Effector memory CD8-positive, alpha-beta T cell (primary cell): Measurements from ENCODE around the gene NOTCH1.

Experiments
- ATAC-seq: fragments of 150-1000 bp; cut with Tn5 transposase; replicated peaks from 2 replicates; pipeline ENCODE4 v1.10.0; 2021; ENCODE audit warnings: mild to moderate bottlenecking, moderate library complexity
- DNase-seq, 3 experiments: peaks; one replicate each; pipeline ENCODE4 v3.0.0; 2021
- H3K27ac Mint-ChIP-seq, 2 donors: one replicate each; pipeline ENCODE4 v1.8.0; 2022; ENCODE audit warnings: mild to moderate bottlenecking in 2 of 2, mixed read lengths in 2 of 2, moderate library complexity in 2 of 2
- H3K27me3 Mint-ChIP-seq, 2 donors: one replicate each; pipeline ENCODE4 v1.8.0; 2022; ENCODE audit warnings: mixed read lengths in 2 of 2
- H3K36me3 Mint-ChIP-seq: one replicate; pipeline ENCODE4 v1.8.0; 2022; ENCODE audit warnings: mild to moderate bottlenecking, moderate library complexity, mixed read lengths; ENCODE audit not compliant: insufficient read depth
- H3K4me1 Mint-ChIP-seq, 2 donors: one replicate each; pipeline ENCODE4 v1.8.0; 2022; ENCODE audit warnings: low read depth in 2 of 2, mixed read lengths in 2 of 2
- H3K4me3 Mint-ChIP-seq, 2 donors: one replicate each; pipeline ENCODE4 v1.8.0; 2022; ENCODE audit warnings: mild to moderate bottlenecking in 2 of 2, mixed read lengths in 2 of 2, moderate library complexity in 2 of 2
- H3K9me3 Mint-ChIP-seq, 2 donors: one replicate each; pipeline ENCODE4 v1.8.0; 2022; ENCODE audit warnings: mixed read lengths in 2 of 2

NOTCH1 gene

DNA sequence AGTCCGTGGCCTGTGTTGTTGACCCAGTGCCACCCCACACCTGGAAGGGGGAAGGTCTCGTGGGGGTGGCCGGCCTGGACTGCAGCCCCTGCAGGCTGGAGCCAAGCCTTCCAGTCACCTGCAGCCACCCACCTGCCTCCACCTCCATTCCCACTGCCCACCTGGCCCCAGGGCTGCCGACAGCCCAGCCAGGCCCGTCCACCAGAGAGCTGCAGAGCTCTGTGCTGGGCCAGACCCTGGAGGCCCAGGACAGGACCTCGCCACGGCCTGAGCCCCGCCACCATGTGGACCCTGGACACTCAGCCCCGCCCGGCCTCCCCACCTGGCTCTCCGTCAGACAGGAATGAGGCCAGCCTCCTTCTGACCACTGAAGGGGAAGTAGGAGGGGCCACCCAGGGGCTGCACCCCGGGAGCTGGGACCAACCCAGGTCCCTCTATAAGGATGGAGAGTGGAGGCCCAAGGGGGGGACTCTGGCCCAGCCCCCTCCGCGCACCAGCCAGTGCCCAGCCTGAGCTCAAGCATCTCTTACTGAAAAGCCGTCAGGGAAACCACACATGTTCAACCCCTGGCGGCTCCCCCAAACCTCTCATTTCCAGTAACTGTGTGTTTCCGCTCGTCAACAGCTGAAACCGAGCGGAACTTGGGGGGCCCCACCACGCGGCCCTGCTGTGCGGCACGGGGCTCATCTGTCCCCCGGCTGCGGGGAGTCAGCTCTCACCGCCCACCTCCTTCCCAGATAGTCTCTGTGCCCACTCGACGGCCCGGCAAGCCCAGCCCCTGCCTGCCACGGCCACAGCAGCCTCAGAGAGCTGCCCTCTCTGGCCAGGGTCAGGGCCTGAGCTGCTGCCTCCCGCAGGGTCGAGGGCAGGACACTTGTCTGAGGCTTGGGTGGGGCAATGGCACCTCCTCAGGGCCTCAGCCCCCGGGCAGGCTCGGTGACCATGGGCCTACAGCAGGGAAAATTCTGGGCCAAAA, 12.8 kb downstream of the NOTCH1 start:
- Mint-ChIP-seq H3K4me1 (peaks cover 34% of the 10 kb centered on the region in 2 donors), H3K36me3 (peaks cover 21% of the 10 kb centered on the region), H3K27me3 (no peaks in the 10 kb centered on the region), H3K4me3 (peak overlapping the region; percentile 73 to 77), H3K27ac (peak overlapping the region; percentile 85 to 88), H3K9me3 (no peaks in the 10 kb centered on the region)
- ATAC-seq (peak; percentile 85), DNase-seq (peak; percentile 48 to 61 (median 58))

DNA sequence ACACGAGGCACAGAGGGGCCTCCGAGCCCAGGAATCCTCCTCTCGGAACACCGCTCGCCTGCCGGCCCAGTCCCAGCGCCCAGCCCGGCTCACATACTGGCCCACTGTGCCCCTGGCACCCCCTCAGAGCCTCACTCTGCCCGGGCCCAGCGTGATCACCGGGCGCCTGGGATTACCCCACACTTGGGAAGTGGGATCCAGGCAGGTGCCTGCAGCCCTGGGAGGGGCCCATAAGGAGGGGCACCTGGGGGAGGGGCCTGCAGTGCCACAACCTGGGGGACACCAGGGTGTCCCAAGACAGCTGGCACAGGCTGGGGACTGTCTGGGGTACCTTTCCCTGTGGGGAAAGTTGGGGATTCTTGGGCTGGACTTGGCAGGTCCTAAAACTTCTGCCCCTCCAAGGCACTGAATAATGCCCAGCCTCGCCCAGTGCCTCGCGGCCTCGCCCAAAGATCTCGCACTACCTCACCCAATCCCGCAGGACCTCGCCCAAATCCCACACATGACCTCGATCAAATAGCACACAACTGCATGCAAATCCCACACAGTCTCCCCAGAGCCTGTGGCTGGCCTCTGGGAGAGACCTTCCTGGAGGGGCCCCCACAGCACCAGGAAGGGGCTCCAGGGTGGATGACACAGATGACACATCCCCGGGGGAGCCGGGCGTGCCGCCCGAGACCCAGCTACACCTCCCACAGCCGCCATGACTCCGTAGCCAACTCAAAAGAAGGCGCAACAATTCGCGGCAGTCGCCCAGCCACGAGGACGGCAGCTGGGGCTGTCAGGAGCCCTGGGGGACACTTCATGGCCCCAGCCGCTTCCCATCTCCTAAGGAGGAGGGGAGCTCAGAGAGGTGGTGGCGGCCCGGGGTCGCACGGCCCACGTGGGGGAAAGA, 13.7 kb downstream of the NOTCH1 start:
- no peak for DNase-seq
- peaks cover 33% of the 10 kb centered on the region in 2 donors for H3K4me1 Mint-ChIP-seq
- H3K27me3 Mint-ChIP-seq: no peaks in the 10 kb centered on the region
- H3K9me3 Mint-ChIP-seq: no peaks in the 10 kb centered on the region
- H3K36me3 Mint-ChIP-seq: peaks cover 24% of the 10 kb centered on the region
- no peak for ATAC-seq
- H3K27ac Mint-ChIP-seq: peak overlapping the region; percentile 85 to 88
- peak overlapping the region; percentile 73 to 77 for H3K4me3 Mint-ChIP-seq

DNA sequence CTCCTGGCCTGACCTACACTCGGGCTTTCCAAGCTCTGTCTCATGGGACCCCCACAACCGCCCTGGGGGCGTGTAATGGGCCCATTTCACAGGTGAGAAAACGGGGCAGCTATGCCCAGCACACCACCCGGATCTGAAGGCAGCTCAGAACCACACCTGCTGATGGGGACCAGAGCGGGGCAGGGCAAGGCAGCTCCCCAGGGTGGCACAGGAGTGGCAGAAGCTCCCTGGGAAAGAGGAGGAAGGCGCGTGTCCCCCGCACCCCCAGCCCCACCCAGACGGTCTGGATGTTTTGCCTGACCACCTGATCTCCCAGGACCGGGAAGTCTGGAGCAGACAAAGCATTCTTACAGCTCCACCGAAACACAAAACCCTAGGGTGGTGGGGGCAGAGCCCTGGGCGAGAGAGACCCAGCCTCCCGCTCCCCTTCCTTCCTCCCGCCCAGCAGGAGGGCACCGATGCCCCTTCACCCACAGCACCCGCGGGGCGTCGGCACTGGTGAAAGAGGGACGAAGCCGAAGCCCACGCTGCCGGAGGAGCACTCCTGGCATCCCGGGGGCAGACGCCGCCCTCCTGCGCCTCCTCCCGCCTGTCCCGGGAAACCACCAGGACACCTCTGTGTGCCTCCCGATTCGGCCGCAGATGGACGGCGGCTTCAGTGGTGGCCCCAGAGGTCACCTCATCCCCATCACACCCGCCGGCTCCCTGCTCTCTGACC, 14.5 kb downstream of the NOTCH1 start:
- Mint-ChIP-seq H3K27me3 (no peaks in the 10 kb centered on the region), H3K4me1 (peaks cover 31% of the 10 kb centered on the region in 2 donors), H3K27ac (peak overlapping the region; percentile 72 to 79), H3K4me3 (peak overlapping the region in 1 of 2 donors; percentile 19), H3K36me3 (peaks cover 24% of the 10 kb centered on the region), H3K9me3 (no peaks in the 10 kb centered on the region)
- ATAC-seq: no peak
- no peak for DNase-seq

DNA sequence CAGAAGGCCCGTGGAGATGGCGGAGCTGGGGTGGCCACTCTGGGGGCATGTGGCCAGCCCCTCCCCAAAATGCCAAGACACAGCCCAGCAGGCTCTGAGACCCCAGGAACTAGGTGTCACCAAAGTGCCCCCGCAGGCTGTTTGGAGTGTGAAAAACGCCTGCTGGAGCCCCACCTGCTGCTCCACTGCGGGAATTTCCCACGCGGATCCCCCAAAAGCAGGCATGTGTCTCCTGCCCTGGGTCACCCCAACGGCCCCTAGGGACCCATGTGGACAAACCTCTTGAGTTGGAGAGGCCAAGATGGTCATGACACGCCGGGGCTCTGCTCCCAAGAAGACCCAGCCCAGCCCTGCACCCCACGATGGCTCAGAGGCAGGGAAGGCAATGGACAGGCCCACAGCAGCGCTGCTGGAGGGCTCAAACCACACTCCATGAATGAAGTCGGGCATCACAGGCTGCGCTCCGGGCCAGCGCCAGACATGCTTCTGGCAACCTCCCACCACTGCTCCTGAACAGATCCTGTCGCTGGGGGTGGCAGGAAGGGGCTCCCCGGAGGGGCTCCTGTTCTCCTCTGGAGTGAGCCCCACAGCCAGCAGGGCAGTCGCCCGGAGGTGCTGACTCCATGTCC, 15.3 kb downstream of the NOTCH1 start:
- Mint-ChIP-seq H3K27ac (peak overlapping the region; percentile 72 to 79), H3K9me3 (no peaks in the 10 kb centered on the region), H3K4me1 (peaks cover 31% of the 10 kb centered on the region in 2 donors), H3K27me3 (no peaks in the 10 kb centered on the region), H3K4me3 (no peak overlapping the region), H3K36me3 (peaks cover 31% of the 10 kb centered on the region)
- no peak for ATAC-seq
- DNase-seq: no peak

DNA sequence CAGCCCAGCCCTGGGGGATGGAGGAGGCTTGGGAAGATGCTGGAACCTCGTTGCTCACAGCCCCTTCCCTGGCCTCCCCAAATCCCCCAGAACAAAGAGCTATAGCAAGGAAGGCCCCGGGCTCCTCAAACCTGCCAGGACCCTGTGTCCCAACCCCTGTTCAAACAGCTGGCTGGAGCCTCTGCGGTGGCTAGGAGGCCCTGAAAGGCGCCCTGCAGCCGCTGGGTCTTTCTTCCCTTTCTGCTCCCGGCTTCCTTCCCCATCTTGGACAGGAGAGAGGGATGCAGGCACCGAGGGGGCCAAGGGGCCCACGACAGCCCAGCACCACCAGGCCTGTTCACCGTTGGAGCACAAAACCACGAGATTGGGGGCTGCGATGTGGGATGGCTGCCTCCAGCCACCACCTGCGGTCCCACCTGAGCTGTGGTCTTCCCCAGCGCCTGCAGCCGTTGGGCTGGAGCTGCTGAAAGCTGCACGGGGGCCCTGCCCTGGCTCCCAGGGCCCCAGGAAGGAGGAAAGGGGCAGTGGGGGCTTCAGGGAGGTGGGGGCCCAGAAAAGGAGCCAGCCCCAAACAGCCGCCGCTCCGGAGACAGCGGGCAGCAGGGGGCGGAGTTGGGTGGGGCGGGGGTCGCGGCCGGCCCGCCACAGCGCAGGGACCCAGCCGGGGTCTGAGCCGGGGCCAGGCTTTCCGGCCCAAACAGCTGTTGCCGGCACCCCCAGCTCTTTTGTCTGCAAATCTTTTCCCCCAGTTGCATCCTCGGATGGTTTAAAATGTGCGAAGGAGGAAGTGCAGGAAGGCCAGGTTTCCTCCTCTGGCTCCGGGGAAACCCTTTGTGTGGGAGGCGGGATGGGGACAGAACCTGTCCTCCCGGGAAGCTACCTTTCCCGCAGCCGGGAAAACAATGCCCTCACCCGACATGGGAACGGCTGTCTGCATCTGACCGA, 16.1 kb downstream of the NOTCH1 start:
- Mint-ChIP-seq H3K4me3 (no peak overlapping the region), H3K27ac (peak overlapping the region in 1 of 2 donors; percentile 54), H3K4me1 (peaks cover 31% of the 10 kb centered on the region in 2 donors), H3K27me3 (no peaks in the 10 kb centered on the region), H3K9me3 (no peaks in the 10 kb centered on the region), H3K36me3 (peaks cover 32% of the 10 kb centered on the region)
- ATAC-seq (no peak), DNase-seq (no peak)

DNA sequence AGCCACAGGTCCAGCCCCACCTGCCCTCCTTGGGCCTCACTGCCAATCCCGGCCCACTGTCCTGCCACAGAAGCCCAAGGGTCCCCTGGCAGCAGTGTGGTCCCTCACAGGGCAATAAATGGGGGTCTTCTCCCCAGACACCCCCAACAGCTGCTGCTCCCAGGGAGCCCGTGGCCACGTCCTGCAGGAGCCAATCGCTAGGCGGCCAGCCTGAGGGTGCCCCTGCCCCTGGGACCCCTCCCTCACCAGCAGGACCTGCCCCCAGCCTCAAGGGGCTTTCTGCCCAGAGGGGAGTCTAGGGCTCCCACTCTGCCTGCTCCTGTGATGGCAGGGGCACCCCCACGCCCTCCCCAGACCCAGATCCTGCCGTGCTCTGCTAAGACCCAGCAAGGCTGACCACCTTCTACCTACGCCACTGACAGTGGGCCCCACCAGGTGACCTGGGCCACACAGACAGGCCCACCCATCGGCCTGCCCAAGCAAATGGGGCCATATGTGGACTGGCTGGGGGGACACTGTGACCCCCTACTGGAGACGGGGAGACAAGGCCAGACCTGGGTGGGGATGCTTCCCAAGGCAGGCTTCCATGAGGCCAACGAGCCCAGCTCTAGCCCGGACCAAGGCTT, 17.0 kb downstream of the NOTCH1 start:
- peak overlapping the region; percentile 38 to 77 for H3K27ac Mint-ChIP-seq
- H3K27me3 Mint-ChIP-seq: no peaks in the 10 kb centered on the region
- H3K36me3 Mint-ChIP-seq: peaks cover 32% of the 10 kb centered on the region
- H3K9me3 Mint-ChIP-seq: no peaks in the 10 kb centered on the region
- peaks cover 24% of the 10 kb centered on the region in 2 donors for H3K4me1 Mint-ChIP-seq
- peak overlapping the region; percentile 10 to 12 for H3K4me3 Mint-ChIP-seq
- ATAC-seq (no peak), DNase-seq (no peak)

DNA sequence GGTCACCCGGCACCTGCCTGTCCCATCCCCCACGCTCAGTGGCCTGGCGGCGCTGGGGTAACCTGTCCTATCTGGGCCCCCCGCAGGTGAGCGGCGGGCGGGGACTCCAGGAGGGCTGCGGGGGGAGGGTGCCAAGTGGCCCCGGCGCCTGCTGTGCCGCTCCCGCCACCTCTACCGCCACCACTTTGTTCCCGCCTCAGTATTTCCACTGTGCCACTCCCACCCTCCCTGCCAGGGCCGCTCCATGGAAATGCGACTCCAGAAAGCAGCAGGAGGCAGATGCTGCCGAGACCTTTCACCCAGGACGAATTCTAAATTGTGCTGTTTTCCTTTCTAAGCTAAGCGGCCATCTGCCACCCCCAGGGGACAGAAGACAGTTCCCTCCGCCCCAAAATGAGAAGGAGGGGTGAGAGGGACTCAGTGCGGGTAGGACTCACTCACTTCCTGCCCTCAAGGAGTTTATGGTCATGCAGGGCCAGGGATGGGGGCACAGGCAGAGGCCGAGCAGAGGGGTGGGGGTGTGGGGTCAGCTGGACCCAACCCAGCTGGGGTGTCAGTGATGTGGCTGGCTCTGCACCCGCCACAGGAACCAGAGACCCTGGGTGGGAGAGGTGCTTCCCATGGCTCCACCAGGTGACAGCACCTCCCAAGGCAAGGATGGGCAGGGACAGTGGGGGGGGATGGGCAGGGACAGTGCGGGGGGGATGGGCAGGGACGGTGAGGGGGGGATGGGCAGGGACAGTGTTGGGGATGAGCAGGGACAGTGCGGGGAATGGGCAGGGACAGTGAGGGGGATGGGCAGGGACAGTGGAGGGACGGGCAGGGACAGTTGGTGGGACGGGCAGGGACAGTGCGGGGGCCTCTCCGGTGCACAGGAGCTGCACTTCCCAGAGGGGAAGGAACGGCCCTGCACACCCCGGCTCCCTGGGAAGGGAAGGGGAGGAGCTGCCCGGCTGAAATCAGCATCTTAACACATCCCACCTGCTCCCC, 17.8 kb downstream of the NOTCH1 start:
- no peak for DNase-seq
- Mint-ChIP-seq H3K36me3 (peaks cover 37% of the 10 kb centered on the region), H3K4me1 (peaks cover 16 to 18% of the 10 kb centered on the region in 2 donors), H3K9me3 (no peaks in the 10 kb centered on the region), H3K4me3 (peak overlapping the region; percentile 12 to 21), H3K27ac (peak overlapping the region; percentile 38 to 77), H3K27me3 (no peaks in the 10 kb centered on the region)
- ATAC-seq: peak; percentile 25

DNA sequence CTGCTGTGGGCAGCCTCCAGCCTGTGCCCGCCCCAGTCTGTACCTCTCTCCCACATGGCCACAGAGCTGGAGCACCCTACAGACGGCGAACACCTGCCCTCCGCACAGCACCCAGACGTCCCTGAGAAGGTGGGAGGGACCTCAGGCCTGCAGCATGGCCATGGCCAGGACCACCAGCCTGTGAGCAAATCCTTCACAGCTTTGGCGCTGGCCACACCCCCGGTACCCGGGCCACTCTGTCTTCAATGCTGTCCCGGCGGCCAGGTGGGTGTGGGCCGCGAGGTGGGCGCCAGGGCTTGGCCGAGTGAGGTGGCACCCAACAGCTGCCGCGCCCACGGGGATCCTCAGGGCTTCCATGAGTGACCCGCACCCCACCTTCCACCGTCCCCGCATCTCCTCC, 18.7 kb downstream of the NOTCH1 start:
- Mint-ChIP-seq H3K27me3 (no peaks in the 10 kb centered on the region), H3K36me3 (peaks cover 32% of the 10 kb centered on the region), H3K27ac (peak overlapping the region in 1 of 2 donors; percentile 77), H3K4me1 (peaks cover 7 to 12% of the 10 kb centered on the region in 2 donors), H3K4me3 (no peak overlapping the region), H3K9me3 (no peaks in the 10 kb centered on the region)
- DNase-seq (no peak), ATAC-seq (no peak)

DNA sequence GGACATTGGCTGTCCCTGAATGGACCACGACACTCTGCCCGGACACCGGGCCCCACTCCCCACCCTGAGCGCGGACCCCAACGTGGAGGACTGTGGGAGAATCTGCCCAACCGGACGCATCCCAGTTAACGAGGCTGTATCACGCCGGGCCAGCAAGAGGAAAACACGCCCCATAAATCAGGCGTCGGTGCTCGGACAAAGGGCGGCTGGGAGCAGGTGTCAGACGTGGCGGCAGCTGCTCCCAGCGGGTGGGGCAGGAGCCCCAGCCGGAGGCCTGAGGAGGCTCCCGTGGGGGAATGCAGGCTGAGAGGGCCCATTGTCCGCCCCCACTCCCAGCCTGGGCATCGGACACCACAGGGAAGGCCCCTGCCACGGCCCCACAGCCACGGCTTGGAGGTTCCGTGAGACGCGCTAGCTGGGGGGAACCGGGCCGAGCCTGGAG, 19.2 kb downstream of the NOTCH1 start:
- ATAC-seq (no peak), DNase-seq (no peak)
- no peaks in the 10 kb centered on the region for H3K27me3 Mint-ChIP-seq
- peaks cover 34% of the 10 kb centered on the region for H3K36me3 Mint-ChIP-seq
- H3K27ac Mint-ChIP-seq: no peak overlapping the region
- H3K9me3 Mint-ChIP-seq: no peaks in the 10 kb centered on the region
- no peak overlapping the region for H3K4me3 Mint-ChIP-seq
- peaks cover 7 to 10% of the 10 kb centered on the region in 2 donors for H3K4me1 Mint-ChIP-seq

DNA sequence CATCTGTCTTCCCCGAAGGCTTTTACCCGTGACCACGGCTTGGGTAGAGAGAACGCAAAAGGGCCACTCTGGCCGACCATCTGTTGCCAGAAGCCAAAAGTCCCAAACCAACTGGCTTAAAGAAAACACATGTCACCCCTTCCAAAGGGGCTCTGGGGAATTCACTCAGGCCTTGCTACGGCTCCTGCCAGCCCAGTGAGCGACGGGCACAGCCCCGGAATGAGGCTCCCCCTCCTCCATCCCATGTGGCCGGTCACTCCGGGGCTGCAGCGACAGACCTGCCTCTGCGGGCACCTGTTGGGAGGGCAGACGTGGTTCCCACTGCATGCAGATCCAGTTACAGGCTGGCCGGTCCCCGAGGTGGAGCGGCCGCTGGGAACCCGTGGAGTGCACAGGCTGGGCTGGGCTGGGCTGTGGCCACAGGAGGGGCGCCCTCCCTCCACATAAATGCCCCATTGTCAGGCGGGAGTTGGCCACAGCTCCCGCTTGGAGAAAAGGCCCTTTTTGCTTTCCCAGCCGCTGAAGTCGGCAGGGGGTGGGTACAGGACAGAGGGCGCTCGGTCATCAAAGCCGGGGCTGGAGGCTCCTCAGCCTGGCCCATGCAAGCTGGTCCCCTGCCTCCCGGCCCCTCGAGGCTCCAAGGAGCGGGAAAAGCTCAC, 19.9 kb downstream of the NOTCH1 start:
- DNase-seq (no peak), ATAC-seq (no peak)
- no peaks in the 10 kb centered on the region for H3K27me3 Mint-ChIP-seq
- H3K27ac Mint-ChIP-seq: peak overlapping the region in 1 of 2 donors; percentile 65
- H3K9me3 Mint-ChIP-seq: no peaks in the 10 kb centered on the region
- no peak overlapping the region for H3K4me3 Mint-ChIP-seq
- H3K4me1 Mint-ChIP-seq: peaks cover 7% of the 10 kb centered on the region in 2 donors
- peaks cover 32% of the 10 kb centered on the region for H3K36me3 Mint-ChIP-seq
